LHCN-M2 (cell line): ENCODE results near the gene NSMCE3. TPM values are rescaled to one million over a fixed set of nuclear protein-coding genes. Genes with fewer than 3 reads are reported as not detected.
A peak's percentile ranks its signal among the peaks of the same experiment; 100 is the strongest.

Experiments used
- DNase-seq: peaks from one replicate; pipeline ENCODE4 v3.0.0-alpha.2; 2012; ENCODE audit warnings: low read depth
- total RNA-seq: library from RNA; depleted of rRNA; stranded (reverse); fragments of >200 nt; gene quantifications from 2 replicates; pipeline ENCODE4 v1.2.3, GENCODE V29; 2014

The NSMCE3 gene
- total RNA-seq, 1 experiment from 2014 or later: 13.1 TPM

- DNase-seq: no peak
Measured at GRCh38 chr15:29222129-29222853, 47.3 kb downstream of the NSMCE3 start.

- peak; percentile 3 for DNase-seq
Measured at GRCh38 chr15:29220852-29221251, 48.8 kb downstream of the NSMCE3 start.

GRCh38 chr15:29216955-29217354, 52.7 kb downstream of the NSMCE3 start:
- DNase-seq: no peak
